Prostate gland (tissue), 2 donors: Measurements from ENCODE around the gene AK4. TPM values are rescaled to one million over a fixed set of nuclear protein-coding genes. Genes with fewer than 3 reads are reported as not detected.

ENCODE experiments used
- DNase-seq: peaks from one replicate; pipeline ENCODE4 v3.0.0-alpha.2; 2019; ENCODE audit warnings: low spot score
- H3K27ac ChIP-seq, 2 donors: fragments of 200-600 bp; sonication (generic); 2 replicates each; pipeline ENCODE4 v1.5.1; 2017 to 2019
- H3K27me3 ChIP-seq: fragments of 200-600 bp; sonication (generic); replicated peaks from 2 replicates; pipeline ENCODE4 v1.5.1; 2019; ENCODE audit not compliant: insufficient read depth
- H3K36me3 ChIP-seq, 2 donors: fragments of 200-600 bp; sonication (generic); 1 replicate in 1 of 2; 2 replicates in 1 of 2; pipeline versions ENCODE4 v1.5.1 to v1.8.1; 2017 to 2019
- H3K4me1 ChIP-seq: fragments of 200-600 bp; sonication (generic); replicated peaks from 2 replicates; pipeline ENCODE4 v1.5.1; 2019
- H3K4me3 ChIP-seq, 2 donors: fragments of 200-600 bp; sonication (generic); 2 replicates each; pipeline ENCODE4 v1.5.1; 2017 to 2019
- H3K9me3 ChIP-seq: fragments of 200-600 bp; sonication (generic); 2 replicates; pipeline ENCODE4 v1.5.1; 2017
- CTCF ChIP-seq, 4 experiments: fragments of 200-600 bp in 2 of 4; fragments of 450-650 bp in 2 of 4; sonication (generic) in 2 of 4; IDR thresholded peaks; 1 replicate in 3 of 4; 2 replicates in 1 of 4; pipeline ENCODE4 v1.5.1; 2016 to 2019; ENCODE audit warnings: antibody characterized with exemption in 4 of 4, mild to moderate bottlenecking in 2 of 4, moderate library complexity in 2 of 4
- POLR2A ChIP-seq: fragments of 450-650 bp; IDR thresholded peaks from one replicate; pipeline ENCODE4 v1.6.1; 2016; ENCODE audit warnings: antibody characterized with exemption, mild to moderate bottlenecking
- POLR2AphosphoS5 ChIP-seq: sonication (generic); formaldehyde crosslinking; IDR thresholded peaks from one replicate; pipeline ENCODE4 v1.6.1; 2017; ENCODE audit warnings: antibody characterized with exemption
- WGBS: methylation state at CpG from one replicate; pipeline ENCODE4 v1.1.5; 2018; 5-methylcytosine and 5-hydroxymethylcytosine counted together
- intact Hi-C: fragments of 100-400 bp; cut with DNase I; formaldehyde crosslinking; loops from one replicate; pipeline ENCODE4 v1.14.2; 2022
- total RNA-seq, 2 donors: library from RNA; depleted of rRNA; stranded (reverse); fragments of >200 nt; gene quantifications; one replicate each; pipeline ENCODE4 v1.1.0, GENCODE V29; 2016

Gene AK4
- total RNA-seq, 2 donors from 2014 or later, result 46.5 to 63.1 TPM

GRCh38 chr1:65172936-65173690, 25.1 kb downstream of the AK4 start:
- Histone ChIP-seq H3K27me3 (no peaks in the 10 kb centered on the region), H3K27ac (no peak overlapping the region), H3K4me1 (peaks cover 1% of the 10 kb centered on the region), H3K9me3 (no peaks in the 10 kb centered on the region), H3K36me3 (no peaks in the 10 kb centered on the region), H3K4me3 (no peak overlapping the region)
- intact Hi-C loops, result no loop called here
- DNase-seq, result no peak
- no peak for TF ChIP-seq CTCF (IDR thresholded peaks at IDR 0.05)
- no peak for TF ChIP-seq POLR2AphosphoS5
- TF ChIP-seq POLR2A, result no peak
- WGBS, result 91% methylated on average over 14 of the region's 14 CpGs

- WGBS, result 37% methylated on average over 3 of the region's 3 CpGs
- no peak for TF ChIP-seq CTCF (IDR thresholded peaks at IDR 0.05)
- no peak for TF ChIP-seq POLR2A
- TF ChIP-seq POLR2AphosphoS5, result no peak
- Histone ChIP-seq H3K27me3 (no peaks in the 10 kb centered on the region), H3K9me3 (no peaks in the 10 kb centered on the region), H3K4me1 (peaks cover 5% of the 10 kb centered on the region), H3K4me3 (no peak overlapping the region), H3K27ac (no peak overlapping the region), H3K36me3 (no peaks in the 10 kb centered on the region)
- DNase-seq, result peak; percentile 43
- intact Hi-C loops, result no loop called here
Observed at GRCh38 chr1:65174585-65174984, 26.6 kb downstream of the AK4 start.

GRCh38 chr1:65175171-65176055, 27.4 kb downstream of the AK4 start:
- TF ChIP-seq POLR2AphosphoS5 (no peak), POLR2A (no peak), CTCF (IDR thresholded peaks at IDR 0.05) (no peak)
- no peaks in the 10 kb centered on the region for H3K36me3 ChIP-seq
- no peaks in the 10 kb centered on the region for H3K27me3 ChIP-seq
- no peak for DNase-seq
- H3K27ac ChIP-seq, result no peak overlapping the region
- intact Hi-C loops, result no loop called here
- no peak overlapping the region for H3K4me3 ChIP-seq
- H3K4me1 ChIP-seq, result peaks cover 5% of the 10 kb centered on the region
- 36% methylated on average over 13 of the region's 13 CpGs for WGBS
- no peaks in the 10 kb centered on the region for H3K9me3 ChIP-seq

GRCh38 chr1:65176056-65176450, 28.1 kb downstream of the AK4 start:
- intact Hi-C loops, result no loop called here
- H3K9me3 ChIP-seq, result no peaks in the 10 kb centered on the region
- no peak for DNase-seq
- TF ChIP-seq CTCF (IDR thresholded peaks at IDR 0.05), result no peak
- no peak for TF ChIP-seq POLR2AphosphoS5
- no peak for TF ChIP-seq POLR2A
- H3K27me3 ChIP-seq, result no peaks in the 10 kb centered on the region
- no peak overlapping the region for H3K27ac ChIP-seq
- peaks cover 5% of the 10 kb centered on the region for H3K4me1 ChIP-seq
- H3K36me3 ChIP-seq, result no peaks in the 10 kb centered on the region
- 86% methylated on average over 2 of the region's 2 CpGs for WGBS
- no peak overlapping the region for H3K4me3 ChIP-seq
